OCI-LY1 (cell line): ENCODE data around the gene TMEM175.

Experiments
- H2AFZ ChIP-seq: fragments of 200-600 bp; sonication (generic), shearing (Covaris generic); 2 replicates; pipeline ENCODE4 v1.6.0; 2014; ENCODE audit warnings: antibody characterized with exemption, mild to moderate bottlenecking, low read length
- H3F3A ChIP-seq: fragments of 200-600 bp; sonication (generic), shearing (Covaris generic); 2 replicates; pipeline ENCODE4 v1.6.0; 2014; ENCODE audit warnings: mild to moderate bottlenecking, antibody characterized with exemption, low read length, moderate library complexity; ENCODE audit not compliant: insufficient read depth
- H3K27ac ChIP-seq: fragments of 200-600 bp; sonication (generic); 2 replicates; pipeline ENCODE4 v1.5.1; 2014; ENCODE audit warnings: low read length, mixed run types, mild to moderate bottlenecking, low read depth; ENCODE audit not compliant: poor library complexity, severe bottlenecking
- H3K27me3 ChIP-seq: fragments of 200-600 bp; sonication (generic); 2 replicates; pipeline ENCODE4 v1.6.0; 2014; ENCODE audit warnings: antibody characterized with exemption, mild to moderate bottlenecking, low read length, moderate library complexity; ENCODE audit not compliant: insufficient read depth
- H3K36me3 ChIP-seq: fragments of 200-600 bp; sonication (generic); 2 replicates; pipeline ENCODE4 v1.6.1; 2014; ENCODE audit warnings: mild to moderate bottlenecking, antibody characterized with exemption, low read length, moderate library complexity, mixed read lengths; ENCODE audit not compliant: insufficient read depth
- H3K4me1 ChIP-seq: fragments of 200-600 bp; sonication (generic); 2 replicates; pipeline ENCODE4 v1.5.1; 2014; ENCODE audit warnings: mild to moderate bottlenecking, low read length, moderate library complexity; ENCODE audit not compliant: insufficient read depth, severe bottlenecking
- H3K4me2 ChIP-seq: fragments of 200-600 bp; sonication (generic), shearing (Covaris generic); 2 replicates; pipeline ENCODE4 v1.6.1; 2014; ENCODE audit warnings: low read length
- H3K4me3 ChIP-seq: fragments of 200-600 bp; sonication (generic); 2 replicates; pipeline ENCODE4 v1.5.1; 2014; ENCODE audit warnings: low read length, low read depth, mild to moderate bottlenecking, mixed read lengths; ENCODE audit not compliant: poor library complexity, severe bottlenecking
- H3K79me2 ChIP-seq: fragments of 200-600 bp; shearing (Covaris generic); 2 replicates; pipeline ENCODE4 v1.6.1; 2016; ENCODE audit warnings: mixed run types, low read length, mixed read lengths; ENCODE audit not compliant: insufficient read depth
- H3K9ac ChIP-seq: fragments of 200-600 bp; sonication (generic), shearing (Covaris generic); 2 replicates; pipeline ENCODE4 v1.6.1; 2014; ENCODE audit warnings: mild to moderate bottlenecking, low read length, mixed read lengths
- H3K9me2 ChIP-seq: fragments of 200-600 bp; sonication (generic), shearing (Covaris generic); 2 replicates; pipeline ENCODE4 v1.6.1; 2014; ENCODE audit warnings: low read depth, mild to moderate bottlenecking, low read length, mixed read lengths
- H3K9me3 ChIP-seq: fragments of 200-600 bp; shearing (Covaris generic); 2 replicates; pipeline ENCODE4 v1.6.1; 2014; ENCODE audit warnings: low read length, mixed read lengths
- H4K20me1 ChIP-seq: fragments of 200-600 bp; sonication (generic), shearing (Covaris generic); 2 replicates; pipeline ENCODE4 v1.6.0; 2016; ENCODE audit warnings: mild to moderate bottlenecking, low read length; ENCODE audit not compliant: insufficient read depth
- EZH2 ChIP-seq: fragments of 200-600 bp; sonication (generic), shearing (Covaris generic); IDR thresholded peaks from 2 replicates; pipeline ENCODE4 v1.8.0; 2017; ENCODE audit warnings: borderline replicate concordance, mixed run types, mild to moderate bottlenecking, antibody characterized with exemption, low read length, moderate library complexity, mixed read lengths
- TF ChIP-seq, protein P1 (sequence below): fragments of 200-600 bp; sonication (generic), shearing (Covaris generic); IDR thresholded peaks from 2 replicates; pipeline ENCODE4 v1.5.1; 2017; ENCODE audit warnings: mild to moderate bottlenecking, antibody characterized with exemption, low read length, moderate library complexity, mixed read lengths

The TMEM175 gene

DNA sequence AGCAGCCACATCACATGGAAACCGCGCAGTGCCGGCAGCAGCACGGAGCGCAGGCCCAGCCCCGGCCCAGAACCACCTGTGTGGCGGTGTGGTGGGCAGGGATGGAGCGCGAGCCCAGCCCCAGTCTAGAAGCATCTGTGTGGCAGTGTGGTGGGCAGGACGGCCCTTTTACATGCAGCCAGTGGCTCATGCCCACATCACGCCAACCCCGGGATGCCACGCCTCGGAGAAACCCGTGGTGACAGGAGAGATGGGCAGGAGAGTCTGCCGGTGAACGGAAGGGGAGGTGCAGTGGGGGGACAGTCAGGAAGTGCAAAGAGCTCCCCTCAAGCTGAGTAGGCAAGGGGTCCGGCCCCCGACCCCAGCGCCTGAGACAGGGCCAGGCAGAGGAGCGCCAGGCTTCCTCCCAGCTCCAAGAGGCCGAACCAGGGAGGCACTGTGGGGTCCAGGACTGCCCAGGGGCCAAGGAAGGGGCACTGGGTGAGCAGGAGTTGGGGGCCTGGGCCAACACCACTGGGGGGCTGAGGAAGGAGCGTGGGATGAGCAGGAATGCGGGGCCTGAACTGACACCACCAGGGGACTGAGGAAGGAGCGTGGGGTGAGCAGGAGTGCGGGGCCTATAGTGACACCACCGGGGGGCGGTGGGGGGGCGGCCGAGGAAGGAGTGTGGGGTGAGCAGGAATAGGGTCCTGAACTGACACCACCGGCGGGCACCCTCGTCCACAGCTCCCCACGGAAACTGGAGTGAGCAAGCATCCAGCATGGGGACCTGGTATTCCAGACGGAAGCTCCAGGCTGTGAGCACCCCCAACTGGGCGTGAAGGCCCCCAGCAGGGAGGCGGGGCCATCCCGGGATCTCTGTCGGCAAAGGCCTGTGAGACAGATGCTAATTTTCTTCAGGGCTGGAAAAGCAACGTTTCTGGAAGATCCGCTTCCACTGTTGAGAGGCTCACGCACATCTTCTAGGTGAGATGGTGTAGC is 28.9 kb upstream of the TMEM175 start:
- Histone ChIP-seq H3K9ac (no peak overlapping the region), H3K9me2 (no peaks in the 10 kb centered on the region), H3K9me3 (no peaks in the 10 kb centered on the region), H3K79me2 (no peaks in the 10 kb centered on the region), H3K4me2 (no peak overlapping the region), H3K36me3 (no peaks in the 10 kb centered on the region), H3K27me3 (no peaks in the 10 kb centered on the region), H2AFZ (no peak overlapping the region), H3K27ac (no peak overlapping the region), H3K4me1 (no peaks in the 10 kb centered on the region), H4K20me1 (no peaks in the 10 kb centered on the region), H3F3A (no peaks in the 10 kb centered on the region), H3K4me3 (no peak overlapping the region)
- TF ChIP-seq EZH2 = no peak
- TF ChIP-seq, protein P1, sequence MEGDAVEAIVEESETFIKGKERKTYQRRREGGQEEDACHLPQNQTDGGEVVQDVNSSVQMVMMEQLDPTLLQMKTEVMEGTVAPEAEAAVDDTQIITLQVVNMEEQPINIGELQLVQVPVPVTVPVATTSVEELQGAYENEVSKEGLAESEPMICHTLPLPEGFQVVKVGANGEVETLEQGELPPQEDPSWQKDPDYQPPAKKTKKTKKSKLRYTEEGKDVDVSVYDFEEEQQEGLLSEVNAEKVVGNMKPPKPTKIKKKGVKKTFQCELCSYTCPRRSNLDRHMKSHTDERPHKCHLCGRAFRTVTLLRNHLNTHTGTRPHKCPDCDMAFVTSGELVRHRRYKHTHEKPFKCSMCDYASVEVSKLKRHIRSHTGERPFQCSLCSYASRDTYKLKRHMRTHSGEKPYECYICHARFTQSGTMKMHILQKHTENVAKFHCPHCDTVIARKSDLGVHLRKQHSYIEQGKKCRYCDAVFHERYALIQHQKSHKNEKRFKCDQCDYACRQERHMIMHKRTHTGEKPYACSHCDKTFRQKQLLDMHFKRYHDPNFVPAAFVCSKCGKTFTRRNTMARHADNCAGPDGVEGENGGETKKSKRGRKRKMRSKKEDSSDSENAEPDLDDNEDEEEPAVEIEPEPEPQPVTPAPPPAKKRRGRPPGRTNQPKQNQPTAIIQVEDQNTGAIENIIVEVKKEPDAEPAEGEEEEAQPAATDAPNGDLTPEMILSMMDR = no peak

DNA sequence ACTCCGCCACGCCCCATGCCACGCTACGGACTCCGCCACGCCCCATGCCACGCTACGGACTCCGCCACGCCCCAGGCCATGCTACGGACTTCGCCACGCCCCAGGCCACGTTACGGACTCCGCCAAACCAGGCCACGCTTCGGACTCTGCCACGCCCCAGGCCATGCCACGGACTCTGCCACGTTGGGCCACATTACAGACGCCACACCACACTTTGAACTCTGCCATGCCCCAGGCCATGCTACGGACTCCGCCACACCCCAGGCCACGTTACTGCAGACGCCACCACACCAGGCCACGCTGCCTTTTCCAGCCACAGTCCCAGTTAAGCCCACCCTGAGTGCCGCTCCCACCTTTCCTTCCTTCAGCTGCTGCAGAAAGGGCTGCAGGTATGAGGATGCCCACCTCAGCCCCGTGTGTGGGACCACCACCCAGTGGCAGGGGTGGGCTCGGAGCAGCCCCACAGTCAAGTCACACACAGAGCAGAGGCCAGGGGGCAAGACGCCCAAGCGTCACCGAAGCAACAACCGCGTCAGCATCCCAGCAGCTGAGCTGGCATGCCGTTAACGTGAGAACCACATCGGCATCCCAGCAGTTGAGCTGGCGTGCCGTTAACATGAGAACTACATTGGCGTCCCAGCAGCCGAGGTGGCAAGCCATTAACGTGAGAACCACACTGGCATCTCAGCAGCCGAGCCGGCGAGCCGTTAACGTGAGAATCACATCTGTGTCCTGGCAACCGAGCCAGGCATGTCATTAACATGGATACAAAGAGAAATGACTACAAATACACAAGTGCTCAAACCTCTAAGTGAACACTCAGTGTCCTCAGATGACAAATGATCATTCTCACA is 26.5 kb upstream of the TMEM175 start:
- H3K79me2 ChIP-seq = no peaks in the 10 kb centered on the region
- H3K27ac ChIP-seq = no peak overlapping the region
- no peak overlapping the region for H3K9ac ChIP-seq
- no peak overlapping the region for H2AFZ ChIP-seq
- no peaks in the 10 kb centered on the region for H3K9me3 ChIP-seq
- no peaks in the 10 kb centered on the region for H3F3A ChIP-seq
- no peak overlapping the region for H3K4me3 ChIP-seq
- no peak overlapping the region for H3K4me2 ChIP-seq
- no peaks in the 10 kb centered on the region for H3K36me3 ChIP-seq
- H3K4me1 ChIP-seq = no peaks in the 10 kb centered on the region
- H3K9me2 ChIP-seq = no peaks in the 10 kb centered on the region
- no peaks in the 10 kb centered on the region for H3K27me3 ChIP-seq
- TF ChIP-seq, protein P1 = no peak
- TF ChIP-seq EZH2 = no peak
- H4K20me1 ChIP-seq = no peaks in the 10 kb centered on the region

DNA sequence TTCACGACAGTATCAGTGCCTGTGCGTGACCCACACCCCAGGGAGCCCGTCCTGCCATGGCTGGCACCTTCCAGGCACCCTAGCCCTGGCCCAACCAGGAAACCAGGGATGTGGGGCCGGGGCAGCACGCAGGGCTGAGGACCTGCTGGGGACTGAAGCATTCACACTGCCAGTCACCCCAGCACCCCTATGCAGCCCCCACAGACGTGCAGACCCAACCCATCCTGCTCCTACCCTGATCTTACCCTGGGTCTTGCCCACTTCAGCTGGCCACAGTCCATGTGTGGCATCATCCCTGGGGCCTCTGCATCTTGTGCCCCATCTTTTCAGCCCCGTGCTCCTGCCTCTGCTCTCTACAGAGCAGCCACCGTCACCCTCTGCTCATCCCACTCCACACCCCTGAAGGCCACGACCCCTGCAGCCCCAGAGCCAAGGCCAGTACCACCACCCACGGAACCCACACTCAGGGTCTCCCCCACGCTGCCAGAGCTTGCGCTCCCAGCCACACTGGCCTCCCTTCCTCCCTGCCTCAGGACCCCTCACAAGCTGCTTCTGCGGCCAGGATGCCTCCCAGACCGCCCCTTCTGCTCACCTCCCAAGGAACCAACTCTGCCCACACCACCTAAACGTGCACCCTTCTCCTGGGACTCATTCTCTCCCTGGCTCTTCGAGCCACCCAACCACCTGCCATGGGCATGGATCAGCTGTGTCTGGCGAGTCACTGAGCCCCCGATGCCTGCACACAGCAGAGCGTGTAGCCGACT is 25.7 kb upstream of the TMEM175 start:
- Histone ChIP-seq H3K4me1 (no peaks in the 10 kb centered on the region), H3K36me3 (no peaks in the 10 kb centered on the region; the same call in 1 of the 2 replicates)
- no peak for TF ChIP-seq EZH2

More for the DNA sequence above, 25.7 kb upstream of the TMEM175 start:
- no peak overlapping the region for H3K4me3 ChIP-seq
- H3K27ac ChIP-seq = no peak overlapping the region
- no peak overlapping the region for H2AFZ ChIP-seq
- no peak overlapping the region for H3K9ac ChIP-seq
- no peaks in the 10 kb centered on the region for H3K9me3 ChIP-seq
- no peaks in the 10 kb centered on the region for H4K20me1 ChIP-seq
- H3K4me2 ChIP-seq = no peak overlapping the region
- no peaks in the 10 kb centered on the region for H3K9me2 ChIP-seq
- no peaks in the 10 kb centered on the region for H3K79me2 ChIP-seq
- no peaks in the 10 kb centered on the region for H3K27me3 ChIP-seq
- H3F3A ChIP-seq = no peaks in the 10 kb centered on the region
